Peyer's patch (tissue), 4 donors: ENCODE results near the gene SMPD4. TPM values are rescaled to one million over a fixed set of nuclear protein-coding genes. Genes with fewer than 3 reads are reported as not detected.
"Not testable (repeated sequence)": the region's sequence is repeated elsewhere in the genome, so short reads cannot be mapped to it uniquely, and the experiment has no call there.

Experiments
- DNase-seq, 3 donors: peaks; one replicate each; pipeline ENCODE4 v3.0.0-alpha.2; 2017 to 2019
- H3K27ac ChIP-seq, 4 donors: fragments of 200-600 bp; sonication (generic); one replicate each; pipeline ENCODE4 v1.5.1; 2016 to 2019
- H3K27me3 ChIP-seq, 2 donors: fragments of 200-600 bp; sonication (generic); one replicate each; pipeline ENCODE4 v1.5.1; 2019
- H3K36me3 ChIP-seq, 3 donors: fragments of 200-600 bp; sonication (generic); one replicate each; pipeline ENCODE4 v1.5.1; 2016 to 2019
- H3K4me1 ChIP-seq, 4 donors: fragments of 200-600 bp; sonication (generic); one replicate each; pipeline ENCODE4 v1.5.1; 2016 to 2019
- H3K4me3 ChIP-seq, 4 donors: fragments of 200-600 bp; sonication (generic); 1 replicate in 3 of 4; 2 replicates in 1 of 4; pipeline ENCODE4 v1.5.1; 2016 to 2019; ENCODE audit warnings: mild to moderate bottlenecking in 1 of 4
- H3K9me3 ChIP-seq, 4 donors: fragments of 200-600 bp; sonication (generic); one replicate each; pipeline ENCODE4 v1.5.1; 2016 to 2019; ENCODE audit warnings: mild to moderate bottlenecking in 1 of 4
- CTCF ChIP-seq, 6 experiments: fragments of 450-650 bp in 4 of 6; fragments of 200-600 bp in 2 of 6; sonication (generic) in 1 of 6; IDR thresholded peaks; one replicate each; pipeline ENCODE4 v1.5.1; 2017 to 2019; ENCODE audit warnings: antibody characterized with exemption in 6 of 6, mild to moderate bottlenecking in 3 of 6, moderate library complexity in 1 of 6
- POLR2A ChIP-seq, 2 donors: fragments of 450-650 bp; IDR thresholded peaks; one replicate each; pipeline ENCODE4 v1.5.1; 2017; ENCODE audit warnings: antibody characterized with exemption in 2 of 2, mild to moderate bottlenecking in 2 of 2, moderate library complexity in 2 of 2
- total RNA-seq, 4 donors: library from RNA; depleted of rRNA; stranded (reverse); fragments of >200 nt; gene quantifications; one replicate each; pipeline ENCODE4 v1.1.0, GENCODE V29; 2016

Gene SMPD4
- total RNA-seq, 4 donors from 2014 or later = 48.0 to 83.3 (median 60.3) TPM

GRCh38 chr2:130150181-130151144 is 30.9 kb downstream of the SMPD4 start:
- no peak overlapping the region for H3K4me3 ChIP-seq
- no peak overlapping the region for H3K27ac ChIP-seq
- H3K27me3 ChIP-seq = no peaks in the 10 kb centered on the region
- DNase-seq = peak in 1 of 3 donors; percentile 34
- no peak for TF ChIP-seq POLR2A (IDR thresholded peaks at IDR 0.05)
- no peak for TF ChIP-seq CTCF (IDR thresholded peaks at IDR 0.05)
- no peaks in the 10 kb centered on the region for H3K4me1 ChIP-seq
- peaks cover 0 to 30% (median 0%) of the 10 kb centered on the region in 3 donors for H3K36me3 ChIP-seq
- no peaks in the 10 kb centered on the region for H3K9me3 ChIP-seq

GRCh38 chr2:130148515-130148914 is 32.9 kb downstream of the SMPD4 start:
- not testable (repeated sequence) for H3K27ac ChIP-seq, H3K4me3 ChIP-seq, H3K27me3 ChIP-seq, DNase-seq, H3K9me3 ChIP-seq, H3K4me1 ChIP-seq
- peaks cover 0 to 16% (median 0%) of the 10 kb centered on the region in 3 donors for H3K36me3 ChIP-seq

- not testable (repeated sequence) for H3K4me1 ChIP-seq, H3K27me3 ChIP-seq, H3K36me3 ChIP-seq, H3K27ac ChIP-seq, H3K9me3 ChIP-seq
- H3K4me3 ChIP-seq = peak within 1 kb of the TSS; percentile 17 to 41 (median 38)
- DNase-seq = peak; percentile 37 to 77 (median 47)
Observed at GRCh38 chr2:130145006-130145414, 36.4 kb downstream of the SMPD4 start, which contains the start of gene CCDC74B. Gene CCDC74B, minus strand, starts transcription at chr2:130145112. Its CDS starts 116 bp downstream, at chr2:130144996.

GRCh38 chr2:130143266-130144039 is 37.9 kb downstream of the SMPD4 start:
- peak overlapping the region in 1 of 4 donors; percentile 41 for H3K4me3 ChIP-seq

GRCh38 chr2:130142396-130143265 is 38.8 kb downstream of the SMPD4 start:
- not testable (repeated sequence) for H3K27me3 ChIP-seq, H3K4me3 ChIP-seq, H3K36me3 ChIP-seq, H3K4me1 ChIP-seq, H3K9me3 ChIP-seq, H3K27ac ChIP-seq
- peak in 1 of 3 donors; percentile 20 for DNase-seq

More at GRCh38 chr2:130143266-130144039, 37.9 kb downstream of the SMPD4 start:
- not testable (repeated sequence) for H3K9me3 ChIP-seq, H3K27ac ChIP-seq, H3K4me1 ChIP-seq, H3K27me3 ChIP-seq, H3K36me3 ChIP-seq
- peak in 1 of 3 donors; percentile 25 for DNase-seq

- H3K9me3 ChIP-seq, H3K36me3 ChIP-seq, H3K27me3 ChIP-seq, H3K4me3 ChIP-seq, H3K27ac ChIP-seq, H3K4me1 ChIP-seq: not testable (repeated sequence)
- peak in 1 of 3 donors; percentile 28 for DNase-seq
Observed at GRCh38 chr2:130141645-130142370, 39.6 kb downstream of the SMPD4 start.

GRCh38 chr2:130141002-130141401 is 40.4 kb downstream of the SMPD4 start:
- not testable (repeated sequence) for H3K4me3 ChIP-seq, H3K27ac ChIP-seq, H3K27me3 ChIP-seq, H3K4me1 ChIP-seq, H3K36me3 ChIP-seq, H3K9me3 ChIP-seq
- peak in 1 of 3 donors; percentile 3 for DNase-seq

- not testable (repeated sequence) for H3K9me3 ChIP-seq
Observed at GRCh38 chr2:130140516-130140915, 40.9 kb downstream of the SMPD4 start.

GRCh38 chr2:130139331-130140280 is 41.8 kb downstream of the SMPD4 start:
- H3K9me3 ChIP-seq, H3K27ac ChIP-seq, H3K27me3 ChIP-seq, H3K4me1 ChIP-seq, H3K4me3 ChIP-seq, H3K36me3 ChIP-seq: not testable (repeated sequence)
- peak in 1 of 3 donors; percentile 37 for DNase-seq

More at GRCh38 chr2:130140516-130140915, 40.9 kb downstream of the SMPD4 start:
- not testable (repeated sequence) for H3K4me1 ChIP-seq, H3K27me3 ChIP-seq, H3K27ac ChIP-seq, H3K4me3 ChIP-seq, H3K36me3 ChIP-seq
- peak in 1 of 3 donors; percentile 16 for DNase-seq

- H3K27ac ChIP-seq, H3K36me3 ChIP-seq, H3K9me3 ChIP-seq, H3K4me1 ChIP-seq, H3K27me3 ChIP-seq, H3K4me3 ChIP-seq: not testable (repeated sequence)
- DNase-seq = peak in 1 of 3 donors; percentile 5
Observed at GRCh38 chr2:130138841-130139251, 42.6 kb downstream of the SMPD4 start.

GRCh38 chr2:130138326-130138725 is 43.1 kb downstream of the SMPD4 start:
- DNase-seq = peak in 1 of 3 donors; percentile 5
- H3K9me3 ChIP-seq, H3K4me3 ChIP-seq, H3K36me3 ChIP-seq, H3K27ac ChIP-seq, H3K27me3 ChIP-seq, H3K4me1 ChIP-seq: not testable (repeated sequence)
